Astrocyte (in vitro differentiated cells and primary cell): Measurements from ENCODE around the gene DHPS. TPM values are rescaled to one million over a fixed set of nuclear protein-coding genes. Genes with fewer than 3 reads are reported as not detected.

Experiments
- DNase-seq: peaks from one replicate; pipeline ENCODE4 v3.0.0-alpha.2; 2010; ENCODE audit warnings: low read depth
- FAIRE-seq: peaks from 2 replicates; lab custom pipeline; 2011; peaks lifted over from hg19 to GRCh38; lab: Jason Lieb, UNC
- H2AFZ ChIP-seq: 2 replicates; pipeline ENCODE4 v1.6.0; 2012; ENCODE audit warnings: low read depth, low read length, inconsistent platforms
- H3K27ac ChIP-seq: 2 replicates; pipeline ENCODE4 v1.5.1; 2011; ENCODE audit warnings: low read depth, low read length, inconsistent platforms
- H3K27me3 ChIP-seq: 2 replicates; pipeline ENCODE4 v1.6.0; 2011; ENCODE audit warnings: low read length, inconsistent platforms; ENCODE audit not compliant: insufficient read depth
- H3K36me3 ChIP-seq: 2 replicates; pipeline ENCODE4 v1.5.1; 2011; ENCODE audit warnings: low read length, inconsistent platforms; ENCODE audit not compliant: insufficient read depth
- H3K4me1 ChIP-seq: 2 replicates; pipeline ENCODE4 v1.5.1; 2011; ENCODE audit warnings: low read length, inconsistent platforms; ENCODE audit not compliant: insufficient read depth
- H3K4me2 ChIP-seq: 2 replicates; pipeline ENCODE4 v1.6.0; 2012; ENCODE audit warnings: low read length, inconsistent platforms
- H3K4me3 ChIP-seq: 2 replicates; pipeline ENCODE4 v1.5.1; 2011; ENCODE audit warnings: low read depth, mild to moderate bottlenecking, low read length, inconsistent platforms; ENCODE audit not compliant: insufficient read depth
- H3K79me2 ChIP-seq: 2 replicates; pipeline ENCODE4 v1.6.0; 2012; ENCODE audit warnings: mild to moderate bottlenecking, low read length, inconsistent platforms; ENCODE audit not compliant: insufficient read depth
- H3K9ac ChIP-seq: 2 replicates; pipeline ENCODE4 v1.6.0; 2012; ENCODE audit warnings: mild to moderate bottlenecking, low read length, inconsistent platforms
- H3K9me3 ChIP-seq: 2 replicates; pipeline ENCODE4 v1.5.1; 2012; ENCODE audit warnings: low read depth, mild to moderate bottlenecking, low read length, inconsistent platforms; ENCODE audit not compliant: insufficient read depth
- H4K20me1 ChIP-seq: 2 replicates; pipeline ENCODE4 v1.6.0; 2012; ENCODE audit warnings: low read length, inconsistent platforms; ENCODE audit not compliant: insufficient read depth
- H3K27ac Mint-ChIP-seq: one replicate; pipeline ENCODE4 v1.8.0; 2021; ENCODE audit warnings: mild to moderate bottlenecking, mixed read lengths; ENCODE audit not compliant: unreplicated experiment
- H3K27me3 Mint-ChIP-seq: one replicate; pipeline ENCODE4 v1.8.0; 2021; ENCODE audit warnings: low read depth, mixed read lengths; ENCODE audit not compliant: unreplicated experiment
- H3K36me3 Mint-ChIP-seq: one replicate; pipeline ENCODE4 v1.8.0; 2021; ENCODE audit warnings: low read depth, mixed read lengths; ENCODE audit not compliant: unreplicated experiment
- H3K4me1 Mint-ChIP-seq: one replicate; pipeline ENCODE4 v1.8.0; 2021; ENCODE audit warnings: low read depth, mixed read lengths; ENCODE audit not compliant: unreplicated experiment
- H3K4me3 Mint-ChIP-seq: one replicate; pipeline ENCODE4 v1.8.0; 2021; ENCODE audit warnings: mild to moderate bottlenecking, moderate library complexity, mixed read lengths; ENCODE audit not compliant: unreplicated experiment
- H3K9me3 Mint-ChIP-seq: one replicate; pipeline ENCODE4 v1.8.0; 2021; ENCODE audit warnings: mild to moderate bottlenecking, mixed read lengths; ENCODE audit not compliant: unreplicated experiment
- CTCF ChIP-seq: IDR thresholded peaks from 2 replicates; pipeline ENCODE4 v1.5.1; 2011; ENCODE audit warnings: low read depth, mild to moderate bottlenecking, inconsistent platforms, low read length, moderate library complexity; ENCODE audit not compliant: insufficient read depth
- EZH2 ChIP-seq: IDR thresholded peaks from 2 replicates; pipeline ENCODE4 v1.6.1; 2012; ENCODE audit warnings: mild to moderate bottlenecking, low read length, inconsistent platforms; ENCODE audit not compliant: insufficient read depth
- total RNA-seq: library from RNA; stranded (reverse); gene quantifications from 2 replicates; pipeline ENCODE4 v1.2.1, GENCODE V29; 2021

The DHPS gene
- total RNA-seq, 1 donor from 2014 or later, result 43.4 TPM

GRCh38 chr19:12696366-12697335 is 15.0 kb upstream of the DHPS start, which contains the start of gene FBXW9:
Gene FBXW9 (minus strand): TSS chr19:12696631. CDS start chr19:12696581, 50 bp downstream.
- Histone ChIP-seq H3K4me1 (peaks cover 15% of the 10 kb centered on the region), H3K9me3 (no peaks in the 10 kb centered on the region), H3K9ac (peak within 1 kb of the TSS; percentile 86), H3K4me3 (peak within 1 kb of the TSS; percentile 86), H3K27me3 (no peaks in the 10 kb centered on the region), H4K20me1 (peaks cover 2% of the 10 kb centered on the region), H2AFZ (peak within 1 kb of the TSS; percentile 91), H3K79me2 (peaks cover 3% of the 10 kb centered on the region), H3K4me2 (peak within 1 kb of the TSS; percentile 88), H3K36me3 (peaks cover 13% of the 10 kb centered on the region), H3K27ac (peak within 1 kb of the TSS; percentile 22)
- Mint-ChIP-seq H3K9me3 (no peaks in the 10 kb centered on the region), H3K4me1 (peaks cover 5% of the 10 kb centered on the region), H3K4me3 (peak within 1 kb of the TSS; percentile 87), H3K27me3 (no peaks in the 10 kb centered on the region), H3K36me3 (peaks cover 6% of the 10 kb centered on the region), H3K27ac (peak within 1 kb of the TSS; percentile 90)
- FAIRE-seq (no peak), DNase-seq (peak; percentile 90)
- TF ChIP-seq CTCF, result no peak

- Histone ChIP-seq H3K36me3 (peaks cover 13% of the 10 kb centered on the region), H3K9ac (peak overlapping the region; percentile 86), H3K27me3 (no peaks in the 10 kb centered on the region), H3K9me3 (no peaks in the 10 kb centered on the region), H2AFZ (peak overlapping the region; percentile 91), H3K4me3 (peak overlapping the region; percentile 86), H4K20me1 (no peaks in the 10 kb centered on the region), H3K27ac (peak overlapping the region; percentile 22), H3K4me1 (peaks cover 15% of the 10 kb centered on the region), H3K4me2 (peak overlapping the region; percentile 88), H3K79me2 (peaks cover 2% of the 10 kb centered on the region)
- no peak for FAIRE-seq
- no peak for TF ChIP-seq EZH2
- no peak for TF ChIP-seq CTCF
- Mint-ChIP-seq H3K4me3 (peak overlapping the region; percentile 87), H3K4me1 (peaks cover 5% of the 10 kb centered on the region), H3K27me3 (no peaks in the 10 kb centered on the region), H3K27ac (peak overlapping the region; percentile 90), H3K9me3 (no peaks in the 10 kb centered on the region), H3K36me3 (peaks cover 6% of the 10 kb centered on the region)
- DNase-seq, result no peak
Measured at GRCh38 chr19:12695997-12696365, 14.3 kb upstream of the DHPS start.
